HUES64 (cell line): ENCODE results near the gene GGA3. TPM values are rescaled to one million over a fixed set of nuclear protein-coding genes. Genes with fewer than 3 reads are reported as not detected.
"Not testable (repeated sequence)": the region's sequence is repeated elsewhere in the genome, so short reads cannot be mapped to it uniquely, and the experiment has no call there.

Experiments
- H3K27ac ChIP-seq: 2 replicates; pipeline ENCODE4 v1.7.0; 2013; ENCODE audit warnings: low read depth, low read length, inconsistent platforms
- H3K27me3 ChIP-seq: 2 replicates; pipeline ENCODE4 v1.6.1; 2013; ENCODE audit warnings: mild to moderate bottlenecking, low read length; ENCODE audit not compliant: insufficient read depth
- H3K36me3 ChIP-seq: 2 replicates; pipeline ENCODE4 v1.6.1; 2013; ENCODE audit warnings: mild to moderate bottlenecking, low read length; ENCODE audit not compliant: insufficient read depth
- H3K4me1 ChIP-seq: 2 replicates; pipeline ENCODE4 v1.6.1; 2013; ENCODE audit warnings: mild to moderate bottlenecking, low read length, moderate library complexity; ENCODE audit not compliant: insufficient read depth
- H3K4me3 ChIP-seq: 2 replicates; pipeline ENCODE4 v1.5.1; 2013; ENCODE audit warnings: mild to moderate bottlenecking, low read length, moderate library complexity
- H3K9ac ChIP-seq: 2 replicates; pipeline ENCODE4 v1.6.1; 2013; ENCODE audit warnings: mild to moderate bottlenecking, low read depth, low read length
- H3K9me3 ChIP-seq: 2 replicates; pipeline ENCODE4 v1.6.1; 2013; ENCODE audit warnings: low read depth, low read length; ENCODE audit not compliant: insufficient read depth
- whole genome bisulfite sequencing: fragments of 150-250, 120-280 bp; methylation state at CpG from one replicate; pipeline ENCODE4 v1.1.7; 2013; ENCODE audit warnings: missing lambda C conversion rate; 5-methylcytosine and 5-hydroxymethylcytosine counted together
- polyA plus RNA-seq, 2 experiments: library from polyadenylated mRNA; stranded (reverse); fragments of 50-300 nt; gene quantifications; one replicate each; pipeline ENCODE4 v1.2.3, GENCODE V29; 2013

GGA3 gene, protein sequence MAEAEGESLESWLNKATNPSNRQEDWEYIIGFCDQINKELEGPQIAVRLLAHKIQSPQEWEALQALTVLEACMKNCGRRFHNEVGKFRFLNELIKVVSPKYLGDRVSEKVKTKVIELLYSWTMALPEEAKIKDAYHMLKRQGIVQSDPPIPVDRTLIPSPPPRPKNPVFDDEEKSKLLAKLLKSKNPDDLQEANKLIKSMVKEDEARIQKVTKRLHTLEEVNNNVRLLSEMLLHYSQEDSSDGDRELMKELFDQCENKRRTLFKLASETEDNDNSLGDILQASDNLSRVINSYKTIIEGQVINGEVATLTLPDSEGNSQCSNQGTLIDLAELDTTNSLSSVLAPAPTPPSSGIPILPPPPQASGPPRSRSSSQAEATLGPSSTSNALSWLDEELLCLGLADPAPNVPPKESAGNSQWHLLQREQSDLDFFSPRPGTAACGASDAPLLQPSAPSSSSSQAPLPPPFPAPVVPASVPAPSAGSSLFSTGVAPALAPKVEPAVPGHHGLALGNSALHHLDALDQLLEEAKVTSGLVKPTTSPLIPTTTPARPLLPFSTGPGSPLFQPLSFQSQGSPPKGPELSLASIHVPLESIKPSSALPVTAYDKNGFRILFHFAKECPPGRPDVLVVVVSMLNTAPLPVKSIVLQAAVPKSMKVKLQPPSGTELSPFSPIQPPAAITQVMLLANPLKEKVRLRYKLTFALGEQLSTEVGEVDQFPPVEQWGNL
- 26.4 TPM for polyA plus RNA-seq (2013, experiment 1 of 2)
- 30.3 TPM for polyA plus RNA-seq (2013, experiment 2 of 2)

DNA sequence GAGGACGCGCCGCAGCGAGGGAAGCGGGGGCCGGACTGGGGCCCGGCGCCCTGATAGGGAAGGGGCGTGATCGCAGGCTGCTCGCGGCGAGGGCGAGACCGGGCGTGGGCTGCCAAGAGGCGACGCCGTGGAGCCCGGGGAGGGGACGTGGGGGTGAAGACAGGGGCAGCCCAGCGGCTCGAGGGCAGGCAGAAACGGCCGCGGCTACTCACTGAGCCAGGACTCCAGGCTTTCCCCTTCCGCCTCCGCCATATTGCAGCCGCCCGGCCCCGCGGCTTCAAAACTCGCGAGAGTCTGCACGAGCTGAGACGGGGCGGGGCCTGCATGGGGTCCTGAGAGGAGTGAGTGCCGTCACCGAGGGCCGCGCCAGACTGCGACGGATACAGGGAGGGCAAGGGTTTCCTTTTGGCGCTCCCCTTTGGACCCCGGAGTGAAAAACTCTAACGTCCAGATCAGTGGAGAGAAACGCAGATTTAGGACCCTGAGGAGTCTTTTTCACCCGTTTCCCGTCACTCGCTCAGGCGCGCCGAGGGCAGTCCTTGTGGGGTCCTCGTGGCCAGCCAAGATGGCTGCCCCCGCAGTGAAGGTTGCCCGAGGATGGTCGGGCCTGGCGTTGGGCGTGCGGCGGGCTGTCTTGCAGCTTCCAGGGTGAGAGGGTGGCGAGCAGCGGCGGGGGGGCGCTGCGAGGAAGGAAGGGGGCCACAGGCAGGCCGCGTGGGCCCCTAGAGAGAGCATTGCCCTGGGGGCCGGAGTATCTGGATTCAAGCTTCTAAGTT, at the start of gene GGA3, which contains the start of gene MRPS7:
Gene GGA3, minus strand, starts transcription at position 271 of the 776 bp plus-strand sequence. Its CDS starts 19 bp downstream, at position 252.
Gene MRPS7, plus strand, starts transcription at position 544 of the 776 bp plus-strand sequence. Its CDS starts 22 bp downstream, at position 566.
- Histone ChIP-seq H3K4me3 (peak within 1 kb of the TSS; percentile 96), H3K27ac (peak within 1 kb of the TSS; percentile 98), H3K36me3 (peaks cover 37% of the 10 kb centered on the region), H3K9ac (peak within 1 kb of the TSS; percentile 99), H3K27me3 (no peaks in the 10 kb centered on the region), H3K9me3 (no peaks in the 10 kb centered on the region), H3K4me1 (peaks cover 13% of the 10 kb centered on the region)
- WGBS = under 1% methylated on average over 68 of the region's 69 CpGs

DNA sequence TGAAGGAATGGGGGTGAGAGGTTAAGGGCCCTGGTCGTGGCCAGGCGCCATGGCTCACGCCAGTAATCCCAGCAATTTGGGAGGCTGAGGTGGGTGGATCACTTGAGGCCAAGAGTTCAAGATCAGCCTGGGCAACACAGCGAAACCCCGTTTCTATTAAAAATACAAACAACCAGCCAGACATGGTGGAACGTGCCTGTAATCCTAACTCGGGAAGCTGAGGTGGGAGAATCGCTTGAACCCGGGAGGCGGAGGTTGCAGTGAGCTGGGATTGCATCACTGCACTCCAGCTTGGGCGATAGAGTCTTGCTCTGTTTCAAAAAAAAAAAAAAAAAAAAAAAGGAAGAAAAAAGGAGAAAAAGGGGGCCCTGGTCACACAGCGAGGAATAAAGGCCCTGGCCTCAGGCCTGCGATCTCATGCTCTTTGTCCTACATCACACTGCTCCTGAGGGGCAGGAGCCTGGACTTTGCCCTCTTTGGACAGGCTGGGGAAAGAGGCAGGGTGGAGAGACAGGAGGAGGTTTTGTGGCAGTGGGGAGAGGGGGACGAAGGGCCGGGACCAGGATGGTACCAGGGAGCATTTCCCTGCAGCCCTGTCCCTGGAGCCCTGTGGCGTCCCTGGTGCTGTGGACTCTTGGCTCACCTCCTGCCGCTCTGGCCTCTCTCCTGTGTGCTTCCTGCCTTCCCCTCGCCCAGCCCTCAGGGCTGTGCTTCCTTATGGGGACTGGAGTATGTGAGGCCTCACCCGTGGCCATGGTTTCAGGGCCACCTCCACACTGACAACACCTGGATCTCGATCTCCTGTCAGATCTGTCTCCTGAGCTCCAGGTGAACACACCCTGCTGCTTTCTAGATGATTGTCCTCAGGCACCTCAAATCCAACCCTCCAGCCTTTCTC, 47.6 kb upstream of the GGA3 start:
- Histone ChIP-seq H3K27ac (no peak overlapping the region), H3K9me3 (no peaks in the 10 kb centered on the region), H3K4me1 (no peaks in the 10 kb centered on the region), H3K9ac (no peak overlapping the region), H3K27me3 (no peaks in the 10 kb centered on the region), H3K4me3 (no peak overlapping the region), H3K36me3 (no peaks in the 10 kb centered on the region)
- 88% methylated on average over 20 of the region's 20 CpGs for WGBS

DNA sequence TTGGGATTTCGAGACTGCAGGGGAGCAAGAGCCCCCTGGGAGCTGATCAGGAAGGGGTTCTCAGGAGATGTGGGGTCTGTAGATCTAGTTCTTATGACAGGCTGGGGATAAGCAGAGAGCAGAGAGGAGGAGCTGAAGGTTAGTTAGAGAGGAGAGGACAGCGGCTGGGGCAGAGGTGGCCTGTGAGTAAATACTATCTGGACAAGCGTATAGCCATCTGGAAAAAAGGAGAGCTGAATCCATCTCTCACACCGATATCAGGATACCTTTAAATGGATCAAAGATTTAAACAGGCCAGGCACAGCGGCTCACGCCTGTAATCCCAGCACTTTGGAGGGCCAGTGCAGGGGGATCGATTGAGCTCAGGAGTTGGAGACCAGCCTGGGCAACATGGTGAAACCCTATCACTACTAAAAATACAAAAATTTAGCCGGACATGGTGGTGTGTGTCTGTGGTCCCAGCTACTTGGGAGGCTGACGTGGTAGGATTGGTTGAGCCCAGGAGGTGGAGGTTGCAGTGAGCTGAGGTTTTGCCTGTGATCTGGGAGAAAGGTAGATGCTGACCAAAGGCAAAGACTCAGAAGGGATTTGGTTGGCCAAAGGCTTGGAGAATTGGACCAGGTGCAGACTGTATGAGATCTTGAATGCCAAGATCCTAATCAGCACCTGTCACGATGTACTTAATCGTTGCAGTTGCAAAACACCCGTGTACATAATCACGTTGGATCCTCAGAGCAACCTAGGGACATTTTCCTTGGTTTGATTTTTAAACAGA, 46.7 kb upstream of the GGA3 start:
- 88% methylated on average over 13 of the region's 13 CpGs for WGBS
- H3K9me3 ChIP-seq = no peaks in the 10 kb centered on the region
- no peaks in the 10 kb centered on the region for H3K4me1 ChIP-seq
- no peak overlapping the region for H3K4me3 ChIP-seq
- no peaks in the 10 kb centered on the region for H3K27me3 ChIP-seq
- H3K36me3 ChIP-seq = no peaks in the 10 kb centered on the region
- H3K9ac ChIP-seq = no peak overlapping the region
- H3K27ac ChIP-seq = no peak overlapping the region

DNA sequence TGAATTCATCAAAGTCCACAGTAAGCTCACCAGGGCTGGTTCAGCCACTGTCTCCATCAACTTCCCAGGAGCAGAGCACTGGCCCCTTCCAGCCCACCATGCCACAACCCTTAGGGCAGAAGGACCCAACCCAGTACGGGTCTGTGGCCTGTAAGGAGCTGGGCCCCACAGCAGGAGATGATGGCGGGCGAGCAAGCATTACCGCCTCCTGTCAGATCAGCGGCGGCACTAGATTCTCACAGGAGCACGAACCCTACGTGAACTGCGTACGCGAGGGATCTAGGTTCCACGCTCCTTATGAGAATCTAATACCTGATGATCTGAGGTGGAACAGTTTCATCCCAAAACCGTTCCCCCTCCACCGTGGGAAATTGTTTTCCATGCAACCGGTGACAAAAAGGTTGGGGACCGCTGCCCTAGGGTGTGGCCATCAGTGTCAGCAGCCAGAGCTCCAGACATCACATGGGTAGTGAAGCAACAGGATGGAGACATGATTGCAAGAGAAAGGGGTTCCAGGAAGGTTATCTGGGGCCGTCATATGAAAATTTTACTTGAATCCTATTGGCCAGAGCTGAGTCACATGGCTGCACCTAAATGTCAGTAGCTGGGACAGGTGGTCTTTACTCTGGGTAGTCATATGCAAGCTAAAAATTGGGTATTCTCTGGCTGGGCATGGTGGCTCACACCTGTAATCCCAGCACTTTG, 40.2 kb upstream of the GGA3 start:
- 90% methylated on average over 17 of the region's 17 CpGs for WGBS
- no peak overlapping the region for H3K27ac ChIP-seq
- H3K9me3 ChIP-seq = no peaks in the 10 kb centered on the region
- H3K27me3 ChIP-seq = no peaks in the 10 kb centered on the region
- no peaks in the 10 kb centered on the region for H3K4me1 ChIP-seq
- no peak overlapping the region for H3K4me3 ChIP-seq
- no peaks in the 10 kb centered on the region for H3K36me3 ChIP-seq
- no peak overlapping the region for H3K9ac ChIP-seq

DNA sequence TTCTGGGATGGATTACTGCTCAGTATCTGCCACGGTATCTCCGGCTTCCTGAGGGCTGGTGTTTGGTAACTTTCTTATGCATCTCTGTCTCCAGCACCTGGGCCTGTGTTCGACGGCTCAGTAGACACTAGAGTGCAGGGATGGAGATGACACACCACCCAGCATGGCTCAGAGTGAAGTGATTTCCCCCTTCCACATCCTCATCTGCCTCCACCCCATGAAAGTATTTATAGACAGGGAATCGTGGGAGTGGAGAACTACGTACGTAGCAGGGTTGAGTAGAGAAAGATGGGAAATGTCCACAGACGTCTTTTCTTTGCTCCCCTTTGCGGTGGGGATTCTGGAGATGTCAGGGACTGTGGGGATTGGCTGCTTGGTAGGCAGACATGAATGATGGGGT, 39.6 kb upstream of the GGA3 start:
- WGBS = 95% methylated on average over 9 of the region's 9 CpGs
- Histone ChIP-seq H3K4me1 (no peaks in the 10 kb centered on the region), H3K9ac (no peak overlapping the region), H3K27me3 (no peaks in the 10 kb centered on the region), H3K27ac (no peak overlapping the region), H3K36me3 (no peaks in the 10 kb centered on the region), H3K4me3 (no peak overlapping the region), H3K9me3 (no peaks in the 10 kb centered on the region)

DNA sequence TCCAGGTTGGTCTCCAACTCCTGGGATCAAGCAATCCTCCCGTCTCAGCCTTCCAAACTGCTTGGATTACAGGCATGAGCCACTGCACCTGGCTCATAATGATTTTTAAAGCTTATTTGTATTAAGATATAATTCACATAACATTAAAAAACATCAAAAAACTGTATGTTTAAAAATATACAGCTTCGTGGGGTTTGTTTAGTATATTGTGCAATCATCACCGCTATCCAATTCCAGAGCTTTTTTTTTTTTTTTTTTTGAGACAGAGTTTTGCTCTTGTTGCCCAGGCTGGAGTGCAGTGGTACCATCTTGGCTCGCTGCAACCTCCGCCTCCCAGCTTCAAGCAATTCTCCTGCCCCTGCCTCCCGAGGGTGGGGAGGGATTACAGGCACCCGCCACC, 38.9 kb upstream of the GGA3 start:
- no peaks in the 10 kb centered on the region for H3K4me1 ChIP-seq
- 93% methylated on average over 5 of the region's 7 CpGs for whole genome bisulfite sequencing
- no peak overlapping the region for H3K4me3 ChIP-seq
- no peaks in the 10 kb centered on the region for H3K9me3 ChIP-seq
- H3K36me3 ChIP-seq = no peaks in the 10 kb centered on the region
- H3K27me3 ChIP-seq = no peaks in the 10 kb centered on the region
- no peak overlapping the region for H3K9ac ChIP-seq
- no peak overlapping the region for H3K27ac ChIP-seq

DNA sequence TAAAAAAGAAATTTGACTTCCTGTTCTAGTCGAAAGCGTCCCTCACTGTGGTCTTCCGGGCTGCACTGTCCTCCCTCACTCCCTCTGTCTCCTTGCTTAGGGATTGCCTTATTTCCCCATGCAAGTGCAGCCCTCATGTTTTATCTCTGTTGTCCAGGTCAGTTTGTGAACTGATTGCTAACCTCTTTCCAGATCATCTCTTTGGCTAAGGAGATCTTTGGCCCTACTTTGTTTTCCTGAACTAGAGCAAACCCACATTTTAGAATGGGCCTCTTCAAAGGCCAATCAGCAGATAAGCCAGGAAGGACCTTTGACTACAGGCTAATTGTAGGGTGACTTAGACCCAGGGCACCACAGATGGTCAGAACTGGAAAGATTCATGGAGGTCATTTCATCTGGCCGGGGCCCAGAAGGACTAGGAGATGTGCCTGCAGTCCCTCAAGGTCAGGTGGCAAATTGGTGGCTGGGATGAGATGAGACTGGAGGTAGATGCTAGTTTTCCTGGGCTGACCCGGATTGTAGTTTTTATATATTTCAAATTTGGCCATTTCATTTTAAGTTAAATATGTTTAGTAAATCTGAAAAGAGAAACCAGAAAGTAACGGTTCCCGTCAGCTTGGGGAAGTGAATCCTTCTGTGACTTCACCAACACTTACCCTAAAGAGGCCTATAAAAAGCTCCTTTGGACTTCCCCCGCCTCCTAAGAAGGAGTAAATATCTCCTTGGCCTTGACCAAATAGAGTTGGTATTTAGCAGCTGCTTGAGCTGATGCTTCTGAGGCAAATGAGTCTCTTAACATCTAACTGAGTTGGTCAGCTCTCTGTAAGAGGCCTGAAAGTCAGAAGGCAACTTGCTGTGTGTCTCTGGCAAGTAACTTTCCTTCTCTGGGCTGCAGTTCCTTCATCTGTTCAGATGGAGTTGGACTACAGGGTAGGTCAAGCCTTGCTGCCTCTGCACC, 34.1 kb upstream of the GGA3 start:
- Histone ChIP-seq H3K4me1 (no peaks in the 10 kb centered on the region), H3K36me3 (no peaks in the 10 kb centered on the region), H3K27ac (no peak overlapping the region), H3K9me3 (no peaks in the 10 kb centered on the region), H3K27me3 (no peaks in the 10 kb centered on the region), H3K4me3 (no peak overlapping the region), H3K9ac (no peak overlapping the region)
- 94% methylated on average over 5 of the region's 8 CpGs for WGBS

DNA sequence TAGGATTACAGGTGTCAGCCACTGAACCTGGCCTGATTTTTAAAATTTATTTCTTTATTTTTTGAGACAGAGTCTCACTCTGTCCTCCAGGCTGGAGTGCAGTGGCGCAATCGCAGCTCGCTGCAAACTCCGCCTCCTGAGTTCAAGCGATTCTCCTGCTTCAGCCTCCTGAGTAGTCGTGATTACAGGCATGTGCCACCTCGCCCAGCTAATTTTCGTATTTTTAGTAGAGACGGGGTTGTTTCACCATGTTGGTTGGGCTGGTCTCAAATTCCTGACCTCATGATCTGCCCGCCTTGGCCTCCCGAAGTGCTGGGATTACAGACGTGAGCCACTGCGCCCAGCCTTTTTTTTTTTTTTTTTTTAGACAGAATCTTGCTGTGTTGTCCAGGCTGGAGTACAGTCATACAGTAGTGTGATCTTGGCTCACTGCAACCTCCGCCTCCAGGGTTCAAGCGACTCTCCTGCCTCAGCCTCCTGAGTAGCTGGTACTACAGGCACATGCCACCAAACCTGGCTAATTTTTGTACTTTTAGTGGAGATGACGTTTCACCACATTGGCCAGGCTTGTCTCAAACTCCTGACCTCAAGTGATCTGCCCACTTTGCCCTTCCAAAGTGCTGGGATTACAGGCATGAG, 31.5 kb upstream of the GGA3 start:
- not testable (repeated sequence) for H3K4me3 ChIP-seq, H3K9me3 ChIP-seq, H3K27ac ChIP-seq, H3K27me3 ChIP-seq, H3K4me1 ChIP-seq, H3K36me3 ChIP-seq, H3K9ac ChIP-seq
- 88% methylated on average over 16 of the region's 16 CpGs for WGBS
